Middle frontal gyrus (tissue), 1 donor: ENCODE results near the gene UHRF2.
"Not testable (repeated sequence)": the region's sequence is repeated elsewhere in the genome, so short reads cannot be mapped to it uniquely, and the experiment has no call there.

Experiments used
- DNase-seq: peaks from one replicate; pipeline ENCODE4 v3.0.0-alpha.2; 2015; ENCODE audit warnings: low spot score; ENCODE audit errors: extremely low spot score

UHRF2 gene

DNA sequence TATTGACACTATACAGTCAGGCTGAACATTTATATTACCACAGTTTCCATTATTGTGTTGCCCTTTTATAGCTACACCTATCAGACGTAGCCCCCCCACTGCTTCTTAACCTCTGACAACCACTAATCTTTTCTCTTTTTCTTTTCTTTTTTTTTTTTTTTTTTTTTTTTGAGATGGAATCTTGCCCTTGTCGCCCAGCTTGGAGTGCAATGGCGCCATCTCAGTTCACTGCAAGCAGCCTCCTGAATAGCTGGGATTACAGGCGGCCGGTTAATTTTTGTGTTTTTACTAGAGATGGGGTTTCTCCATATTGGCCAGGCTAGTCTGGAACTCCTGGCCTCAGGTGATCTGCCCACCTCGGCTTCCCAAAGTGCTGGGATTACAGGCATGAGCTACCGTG is 75.4 kb downstream of the UHRF2 start:
- no peak for DNase-seq

GRCh38 chr9:6489099-6489498 is 76.1 kb downstream of the UHRF2 start:
- DNase-seq: no peak

DNA sequence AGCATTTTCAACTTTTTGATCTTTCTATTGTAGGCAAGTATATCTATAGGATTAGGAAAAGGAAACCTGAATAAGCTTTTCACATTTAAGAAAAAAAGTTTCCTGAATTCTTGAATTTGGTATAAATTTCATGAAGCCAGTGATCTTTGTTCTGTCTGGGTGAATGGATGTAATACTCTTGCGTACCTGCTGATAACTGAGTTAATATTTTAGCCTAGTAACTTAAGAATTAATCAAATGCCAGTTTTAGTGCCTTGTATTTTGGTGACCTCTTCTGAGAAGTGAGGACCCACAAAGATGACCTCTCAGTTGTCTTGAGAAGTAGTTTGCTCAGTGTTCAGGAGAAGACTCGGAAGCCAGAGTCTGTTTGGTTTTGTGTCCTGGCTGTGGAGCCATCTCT is 77.9 kb downstream of the UHRF2 start:
- no peak for DNase-seq

- DNase-seq: no peak
Measured at GRCh38 chr9:6495466-6495865, 82.5 kb downstream of the UHRF2 start.

GRCh38 chr9:6498982-6499381 is 86.0 kb downstream of the UHRF2 start:
- no peak for DNase-seq

GRCh38 chr9:6501526-6502210 is 88.7 kb downstream of the UHRF2 start:
- no peak for DNase-seq

DNA sequence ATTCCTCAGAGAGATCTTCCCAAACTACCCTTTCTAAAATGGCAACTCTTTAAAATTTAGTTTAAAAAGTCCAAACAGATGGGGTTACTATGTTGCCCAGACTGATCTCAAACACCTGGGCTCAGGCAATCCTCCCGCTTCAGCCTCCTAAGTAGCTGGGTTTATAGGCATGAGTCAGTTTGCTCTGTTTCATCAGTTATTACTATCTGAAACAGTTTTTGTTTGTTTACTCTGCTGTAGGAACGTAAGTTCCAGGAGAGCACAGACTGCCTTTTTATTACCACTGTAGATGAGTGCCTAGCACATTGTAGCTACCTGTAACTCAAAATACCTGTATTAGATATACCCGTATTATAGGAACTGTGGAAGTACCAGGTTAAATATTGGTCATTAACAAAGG is 89.4 kb downstream of the UHRF2 start:
- DNase-seq: no peak

DNA sequence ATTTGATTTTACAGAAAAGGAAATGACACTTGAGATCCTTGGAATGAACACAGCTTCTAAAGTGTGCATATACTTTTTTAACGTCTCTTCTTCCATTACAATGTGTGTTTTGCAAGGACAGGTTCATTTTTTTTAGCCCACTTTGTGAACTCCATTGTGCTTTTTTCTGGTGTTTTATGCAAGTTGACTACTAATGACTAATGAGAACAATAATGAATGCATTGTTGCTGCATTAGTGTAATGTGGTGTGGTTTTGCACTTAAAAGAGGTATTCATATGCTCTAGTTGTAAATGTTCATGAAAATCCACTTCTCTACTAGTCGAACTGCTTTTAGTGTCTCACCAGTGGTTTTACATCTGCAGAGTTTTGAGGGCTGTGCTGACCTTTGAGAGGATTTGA is 93.6 kb downstream of the UHRF2 start:
- DNase-seq: no peak

GRCh38 chr9:6512085-6512657 is 99.2 kb downstream of the UHRF2 start:
- DNase-seq: no peak

DNA sequence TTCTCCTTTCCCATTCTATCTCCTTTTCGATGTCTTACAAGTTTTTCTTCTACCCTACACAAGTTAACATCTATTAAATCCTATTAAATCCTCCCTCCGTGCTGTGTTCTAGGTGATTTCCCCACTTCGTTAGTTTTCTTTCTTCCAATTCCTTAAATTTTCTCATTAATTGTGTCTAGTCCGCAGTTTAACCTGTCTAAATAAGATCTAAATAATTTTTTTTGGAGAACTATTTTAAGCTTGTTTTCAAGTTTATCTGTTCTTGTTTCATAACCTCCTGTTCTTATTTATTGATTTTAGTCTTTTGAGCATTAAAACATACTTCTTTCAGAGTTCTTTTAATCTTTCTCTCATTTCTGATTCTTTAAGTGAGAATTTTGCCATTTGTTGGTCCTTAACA is 109.3 kb downstream of the UHRF2 start:
- DNase-seq: no peak

DNA sequence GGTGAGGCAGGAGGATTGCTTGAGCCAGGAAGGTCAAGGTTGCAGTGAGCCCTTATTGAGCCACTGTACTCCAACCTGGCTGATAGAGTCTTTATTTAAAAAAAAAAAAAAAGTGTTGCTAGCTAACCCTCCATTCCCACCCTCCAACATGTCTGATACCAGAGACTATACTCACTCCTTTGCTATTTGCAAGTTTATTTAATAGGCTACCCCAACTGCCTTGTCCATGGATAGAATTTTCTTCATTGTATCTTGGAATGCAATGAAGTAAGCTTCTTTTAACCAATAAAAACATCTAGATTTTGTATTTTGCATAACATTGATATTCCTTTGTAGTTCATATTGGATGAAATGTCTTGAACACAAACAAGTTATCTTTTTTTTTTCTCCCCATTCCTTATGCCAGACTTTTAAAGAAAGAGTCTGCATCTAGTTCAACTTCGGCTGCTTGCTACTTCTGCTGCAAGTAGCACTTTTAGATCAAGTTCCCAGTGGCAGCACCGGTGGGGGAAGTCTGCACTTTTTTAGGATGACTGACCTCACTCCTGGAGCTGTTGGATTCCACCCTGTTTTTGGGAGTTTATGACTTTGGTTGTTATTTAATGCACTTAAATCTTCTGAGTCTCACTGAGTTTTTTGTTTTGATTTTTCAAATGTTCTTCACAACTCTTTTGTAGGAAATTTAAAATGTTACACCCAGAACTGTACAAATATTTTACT is 112.5 kb downstream of the UHRF2 start:
- no peak for DNase-seq

DNA sequence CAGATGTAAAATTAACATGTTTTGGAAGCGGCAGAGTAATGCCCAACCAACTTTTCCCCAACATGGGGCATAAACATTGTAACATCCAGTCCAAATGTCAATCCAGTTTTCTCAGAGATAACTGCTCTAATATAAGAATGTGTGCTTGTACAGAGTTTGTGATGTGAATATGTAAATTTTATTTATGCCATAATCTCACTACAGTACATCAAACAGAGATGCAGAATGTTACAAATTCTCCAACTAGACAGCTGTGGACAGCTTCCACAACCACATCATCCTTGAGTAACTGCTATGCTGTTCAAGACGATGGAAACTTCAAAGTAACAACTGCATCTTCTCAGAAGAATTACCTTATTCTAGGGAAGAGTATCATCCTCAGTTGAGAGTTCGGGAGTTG is 122.6 kb downstream of the UHRF2 start:
- no peak for DNase-seq

- no peak for DNase-seq
Measured at GRCh38 chr9:6538666-6539071, 125.7 kb downstream of the UHRF2 start.

DNA sequence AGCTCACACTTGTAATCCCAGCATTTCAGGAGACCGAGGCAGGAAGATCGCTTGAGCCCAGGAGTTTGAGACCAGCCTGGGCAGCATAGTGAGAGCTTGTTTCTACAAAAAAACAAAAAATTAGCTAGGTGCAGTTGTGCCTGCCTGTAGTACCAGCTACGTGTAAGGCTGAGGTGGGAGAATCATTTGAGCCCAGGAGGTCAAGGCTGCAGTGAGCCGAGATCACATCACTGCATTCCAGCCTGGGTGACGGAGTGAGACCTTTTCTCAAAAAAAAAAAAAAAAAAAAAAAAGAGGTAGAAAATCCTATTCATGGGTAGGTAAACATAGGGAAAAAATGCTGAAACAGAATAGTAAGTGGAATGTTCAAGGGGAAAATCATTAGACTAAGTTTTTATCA is 129.6 kb downstream of the UHRF2 start:
- DNase-seq: not testable (repeated sequence)

- DNase-seq: no peak
Measured at GRCh38 chr9:6543204-6543603, 130.2 kb downstream of the UHRF2 start.

- DNase-seq: no peak
Measured at GRCh38 chr9:6545017-6545691, 132.2 kb downstream of the UHRF2 start.

DNA sequence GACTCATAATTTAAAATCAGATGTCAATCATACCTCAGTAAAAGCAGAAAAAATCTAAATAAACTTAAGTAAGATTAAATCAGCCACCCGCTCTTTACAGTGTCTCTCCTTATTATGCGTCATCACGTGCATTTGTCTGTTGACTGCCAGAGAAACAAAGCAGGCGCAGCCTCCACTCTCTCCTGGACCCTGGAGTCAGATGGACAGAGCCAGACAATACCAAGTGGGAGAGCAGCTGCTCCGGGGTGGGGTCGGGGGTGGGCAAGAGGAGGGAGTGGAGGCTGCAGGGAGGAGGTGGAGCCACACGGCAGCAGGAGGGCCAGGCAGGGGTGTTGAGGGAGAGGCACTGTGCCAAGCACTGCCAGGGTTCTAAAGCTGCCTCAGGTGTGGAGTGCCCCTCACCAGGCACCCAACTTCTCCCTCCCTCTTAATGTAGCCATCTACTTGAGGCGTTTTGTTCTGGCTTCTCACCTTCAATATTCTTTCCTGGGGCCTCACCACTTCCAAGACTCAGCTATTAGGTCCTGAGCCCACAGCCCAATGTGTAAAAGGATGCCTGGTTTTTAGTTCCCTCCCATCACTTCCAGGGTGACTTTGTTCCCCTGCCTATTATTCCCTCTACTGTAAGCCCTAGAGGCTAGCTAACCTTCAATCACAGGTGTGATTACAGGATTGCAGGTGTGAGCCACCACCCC is 136.3 kb downstream of the UHRF2 start:
- DNase-seq: no peak

DNA sequence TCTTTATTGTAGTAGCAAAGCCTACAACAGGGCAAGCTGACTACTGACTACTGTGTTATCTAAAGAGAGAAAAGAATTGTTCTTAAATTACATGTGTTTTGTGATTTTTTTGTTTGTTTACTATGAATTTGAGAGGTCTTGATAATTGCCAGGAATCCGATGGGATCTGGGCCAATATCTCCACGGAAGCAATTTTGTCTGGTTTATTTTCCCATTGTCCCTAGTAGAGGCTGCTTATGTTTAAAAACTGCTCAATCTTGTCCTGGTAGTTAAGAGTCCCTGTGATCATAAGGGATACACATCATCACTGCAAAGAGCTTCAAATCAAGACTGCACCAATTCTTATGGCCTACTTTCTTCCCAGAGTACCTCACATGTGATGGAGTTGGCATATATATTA is 138.1 kb downstream of the UHRF2 start:
- DNase-seq: no peak

- no peak for DNase-seq
Measured at GRCh38 chr9:6552033-6552432, 139.0 kb downstream of the UHRF2 start.

GRCh38 chr9:6552498-6553121 is 139.6 kb downstream of the UHRF2 start:
- no peak for DNase-seq

- DNase-seq: no peak
Measured at GRCh38 chr9:6553866-6554265, 140.9 kb downstream of the UHRF2 start.
